OCI-LY7 (cell line): ENCODE measurements around the gene CXCL13. TPM values are rescaled to one million over a fixed set of nuclear protein-coding genes. Genes with fewer than 3 reads are reported as not detected.
"Not testable (repeated sequence)": the region's sequence is repeated elsewhere in the genome, so short reads cannot be mapped to it uniquely, and the experiment has no call there.

ENCODE experiments used
- BruUV-seq: library from RNA; stranded (reverse); fragments of 400-500 nt; replicated peaks from 2 replicates; lab custom pipeline; 2021; lab: Mats Ljungman, UMichigan
- CTCF ChIA-PET: fragments of 300-600 bp; sonication (Branson Sonifier 250); formaldehyde crosslinking; loops from one replicate; lab custom pipeline; 2022; ENCODE audit warnings: antibody characterized with exemption; ENCODE audit not compliant: unreplicated experiment; lab: Charles Lee
- POLR2A ChIA-PET: fragments of 300-600 bp; sonication (Branson Sonifier 250); formaldehyde crosslinking; loops from one replicate; lab custom pipeline; 2022; ENCODE audit warnings: antibody characterized with exemption; lab: Charles Lee
- DNase-seq: peaks from one replicate; pipeline ENCODE4 v3.0.0-alpha.2; 2015; ENCODE audit warnings: low spot score
- H2AFZ ChIP-seq: fragments of 200-600 bp; sonication (generic), shearing (Covaris generic); 2 replicates; pipeline ENCODE4 v1.6.1; 2014; ENCODE audit warnings: mild to moderate bottlenecking, antibody characterized with exemption, low read length, moderate library complexity
- H3K27ac ChIP-seq: fragments of 200-600 bp; sonication (generic); 2 replicates; pipeline ENCODE4 v1.5.1; 2014; ENCODE audit warnings: mixed run types, low read depth, mild to moderate bottlenecking, moderate library complexity, low read length, inconsistent platforms; ENCODE audit not compliant: poor library complexity, severe bottlenecking
- H3K36me3 ChIP-seq: fragments of 200-600 bp; sonication (generic); 2 replicates; pipeline ENCODE4 v1.6.1; 2014; ENCODE audit warnings: mild to moderate bottlenecking, antibody characterized with exemption, low read length, moderate library complexity, mixed read lengths; ENCODE audit not compliant: insufficient read depth
- H3K4me1 ChIP-seq: fragments of 200-600 bp; sonication (generic); 2 replicates; pipeline ENCODE4 v1.5.1; 2014; ENCODE audit warnings: mild to moderate bottlenecking, low read length; ENCODE audit not compliant: insufficient read depth, poor library complexity, severe bottlenecking
- H3K4me2 ChIP-seq: fragments of 200-600 bp; sonication (generic); 2 replicates; pipeline ENCODE4 v1.6.1; 2014; ENCODE audit warnings: mild to moderate bottlenecking, low read length
- H3K4me3 ChIP-seq: fragments of 200-600 bp; sonication (generic); 2 replicates; pipeline ENCODE4 v1.5.1; 2014; ENCODE audit warnings: mild to moderate bottlenecking, low read depth, low read length; ENCODE audit not compliant: poor library complexity, severe bottlenecking
- H3K79me2 ChIP-seq: fragments of 200-600 bp; sonication (generic); 2 replicates; pipeline ENCODE4 v1.6.1; 2016; ENCODE audit warnings: low read depth, mild to moderate bottlenecking, low read length, moderate library complexity, mixed read lengths; ENCODE audit not compliant: insufficient read depth
- H3K9me2 ChIP-seq: fragments of 200-600 bp; sonication (generic); 2 replicates; pipeline ENCODE4 v1.6.1; 2016; ENCODE audit warnings: mild to moderate bottlenecking, low read length, mixed read lengths; ENCODE audit not compliant: insufficient read depth
- H3K9me3 ChIP-seq: fragments of 200-600 bp; sonication (generic); 2 replicates; pipeline ENCODE4 v1.6.1; 2014; ENCODE audit warnings: mild to moderate bottlenecking, mixed run types, low read length, mixed read lengths
- H4K20me1 ChIP-seq: fragments of 200-600 bp; sonication (generic); 2 replicates; pipeline ENCODE4 v1.6.1; 2014; ENCODE audit warnings: mild to moderate bottlenecking, antibody characterized with exemption, low read length, moderate library complexity, mixed read lengths; ENCODE audit not compliant: insufficient read depth
- CTCF ChIP-seq: fragments of 200-600 bp; sonication (generic); conservative IDR thresholded peaks from 2 replicates; pipeline ENCODE4 v1.5.1; 2014; ENCODE audit warnings: mild to moderate bottlenecking, antibody characterized with exemption, low read length, moderate library complexity, mixed read lengths
- EZH2phosphoT487 ChIP-seq: fragments of 200-600 bp; sonication (generic); IDR thresholded peaks from 2 replicates; pipeline ENCODE4 v1.6.1; 2018; ENCODE audit warnings: low read depth, borderline replicate concordance, mild to moderate bottlenecking, mixed run types, antibody characterized with exemption, low read length, moderate library complexity, mixed read lengths
- intact Hi-C: fragments of 100-400 bp; cut with micrococcal nuclease; formaldehyde crosslinking; loops from one replicate; pipeline ENCODE4 v1.10.0; 2022; ENCODE audit not compliant: unreplicated experiment
- total RNA-seq, 2 experiments: library from RNA; depleted of rRNA in 1 of 2; stranded (reverse); fragments of >200 nt in 1 of 2; shearing (Covaris generic) in 1 of 2; gene quantifications; 2 replicates each; pipeline ENCODE4 v1.2.3, GENCODE V29; 2014 to 2022

Gene CXCL13
- total RNA-seq, 2 experiments from 2014 or later, result not detected

DNA sequence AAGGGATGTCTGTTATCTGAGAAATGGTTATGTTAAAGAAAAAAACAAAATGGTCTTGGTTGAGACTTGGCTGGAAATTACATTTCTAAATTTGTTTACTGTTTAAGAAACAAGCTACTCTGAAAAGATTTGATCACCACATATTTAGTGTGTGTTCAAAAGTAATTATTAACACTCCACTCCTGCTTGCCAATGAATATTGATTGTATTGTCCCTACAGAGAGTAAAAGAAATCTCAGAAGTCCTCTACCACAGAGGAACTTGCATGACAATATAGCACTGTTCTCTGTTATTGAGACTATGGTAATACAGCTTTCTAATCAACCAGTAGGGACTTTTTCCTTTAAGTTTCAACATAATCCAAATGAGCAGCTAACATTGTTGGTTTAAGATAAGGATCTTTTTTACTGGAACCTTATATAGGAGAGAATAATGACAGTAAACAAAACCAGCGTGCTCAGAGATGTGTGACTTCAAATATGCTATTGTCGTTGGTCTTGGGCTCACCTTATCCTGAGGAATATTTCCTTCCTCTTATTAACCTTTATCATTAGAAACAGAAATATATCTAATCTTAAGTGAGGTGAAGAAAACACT lies 47.6 kb downstream of the CXCL13 start:
- H2AFZ ChIP-seq, result no peak overlapping the region
- CTCF ChIA-PET, result no interaction called here
- no peaks in the 10 kb centered on the region for H3K79me2 ChIP-seq
- H3K27ac ChIP-seq, result no peak overlapping the region
- no peak for TF ChIP-seq EZH2phosphoT487
- no peak for TF ChIP-seq CTCF
- H3K4me3 ChIP-seq, result no peak overlapping the region
- H3K9me3 ChIP-seq, result no peaks in the 10 kb centered on the region
- H3K9me2 ChIP-seq, result no peaks in the 10 kb centered on the region
- POLR2A ChIA-PET, result no interaction called here
- intact Hi-C loops, result no loop called here
- H3K4me1 ChIP-seq, result no peaks in the 10 kb centered on the region
- no peak overlapping the region for H3K4me2 ChIP-seq
- H3K36me3 ChIP-seq, result no peaks in the 10 kb centered on the region
- DNase-seq, result no peak
- no peaks in the 10 kb centered on the region for H4K20me1 ChIP-seq
- no TSS peak for BruUV-seq

DNA sequence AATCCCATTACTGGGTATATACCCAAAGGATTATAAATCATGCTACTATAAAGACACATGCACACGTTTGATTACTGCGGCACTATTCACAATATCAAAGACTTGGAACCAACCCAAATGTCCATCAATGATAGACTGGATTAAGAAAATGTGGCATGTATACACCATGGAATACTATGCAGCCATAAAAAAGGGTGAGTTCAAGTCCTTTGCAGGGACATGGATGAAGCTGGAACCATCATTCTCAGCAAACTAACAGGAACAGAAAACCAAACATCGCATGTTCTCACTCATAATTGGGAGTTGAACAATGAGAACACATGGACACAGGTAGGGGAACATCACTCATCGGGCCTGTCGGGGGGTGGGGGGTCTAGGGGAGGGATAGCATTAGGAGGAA lies 54.7 kb downstream of the CXCL13 start:
- H3K27ac ChIP-seq, H2AFZ ChIP-seq, H3K4me2 ChIP-seq, BruUV-seq, H3K9me2 ChIP-seq, H4K20me1 ChIP-seq, intact Hi-C loops, POLR2A ChIA-PET, H3K9me3 ChIP-seq, DNase-seq, H3K79me2 ChIP-seq, H3K4me3 ChIP-seq, H3K4me1 ChIP-seq, H3K36me3 ChIP-seq, CTCF ChIA-PET: not testable (repeated sequence)

Other genes starting within 250 kb of the CXCL13 start
- gene CNOT6L, start 213.5 kb downstream of the CXCL13 start, total RNA-seq (2014; rRNA removed; shearing (Covaris generic)), result 17.3 and 21.4 TPM in 2 replicates
- 112 and 122 TPM in 2 replicates for gene CNOT6L, start 213.5 kb downstream of the CXCL13 start, total RNA-seq (2022)